PC-3 (cell line): ENCODE results near the gene SNRPA1.

Source experiments
- CTCF ChIP-seq: fragments of 300-600 bp; sonication (generic); conservative IDR thresholded peaks from 2 replicates; pipeline ENCODE4 v1.5.1; 2017; ENCODE audit warnings: antibody characterized with exemption, low read depth, mild to moderate bottlenecking, low read length
- EZH2 ChIP-seq: fragments of 300-600 bp; sonication (generic); IDR thresholded peaks from one replicate; pipeline ENCODE4 v1.6.1; 2017; ENCODE audit warnings: antibody characterized with exemption, mild to moderate bottlenecking, low read length; ENCODE audit not compliant: unreplicated experiment

- TF ChIP-seq CTCF (no peak), EZH2 (no peak)
Measured at GRCh38 chr15:101232677-101233076, 62.4 kb downstream of the SNRPA1 start.
